HL-60 (cell line): ENCODE data around the gene CETN2.

Experiments used
- DNase-seq, 2 experiments: peaks; one replicate each; pipeline ENCODE4 v3.0.0-alpha.2; 2010 to 2020; ENCODE audit warnings: low read depth in 1 of 2, low spot score in 1 of 2
- H3K27ac ChIP-seq: fragments of 250-450 bp; sonication (Bioruptor Pico); replicated peaks from 2 replicates; pipeline ENCODE4 v1.5.1; 2020; ENCODE audit warnings: mild to moderate bottlenecking, moderate library complexity
- H3K27me3 ChIP-seq: fragments of 250-450 bp; sonication (Bioruptor Pico); 2 replicates; pipeline ENCODE4 v1.5.1; 2021; ENCODE audit warnings: mild to moderate bottlenecking, moderate library complexity; ENCODE audit not compliant: insufficient read depth, poor library complexity, severe bottlenecking
- H3K4me3 ChIP-seq: replicated peaks from 2 replicates; pipeline ENCODE4 v1.5.1; 2011; ENCODE audit warnings: mild to moderate bottlenecking, control low read depth, low read length; ENCODE audit not compliant: insufficient read depth
- GABPA ChIP-seq: IDR thresholded peaks from 2 replicates; pipeline ENCODE4 v1.6.1; 2012; ENCODE audit warnings: low read depth
- POLR2AphosphoS5 ChIP-seq: IDR thresholded peaks from 2 replicates; pipeline ENCODE4 v1.6.1; 2012; ENCODE audit warnings: low read depth
- SPI1 ChIP-seq: IDR thresholded peaks from 2 replicates; pipeline ENCODE4 v1.6.1; 2012; ENCODE audit warnings: low read depth, mild to moderate bottlenecking, borderline replicate concordance
- TF ChIP-seq, protein P1 (sequence below): IDR thresholded peaks from 2 replicates; pipeline ENCODE4 v1.6.1; 2012; ENCODE audit warnings: low read depth; ENCODE audit not compliant: insufficient replicate concordance
- TF ChIP-seq, protein P2 (sequence below): IDR thresholded peaks from one replicate; pipeline ENCODE4 v1.5.1; 2011; ENCODE audit warnings: low read length, control low read depth, inconsistent platforms; ENCODE audit not compliant: insufficient read depth

The CETN2 gene

DNA sequence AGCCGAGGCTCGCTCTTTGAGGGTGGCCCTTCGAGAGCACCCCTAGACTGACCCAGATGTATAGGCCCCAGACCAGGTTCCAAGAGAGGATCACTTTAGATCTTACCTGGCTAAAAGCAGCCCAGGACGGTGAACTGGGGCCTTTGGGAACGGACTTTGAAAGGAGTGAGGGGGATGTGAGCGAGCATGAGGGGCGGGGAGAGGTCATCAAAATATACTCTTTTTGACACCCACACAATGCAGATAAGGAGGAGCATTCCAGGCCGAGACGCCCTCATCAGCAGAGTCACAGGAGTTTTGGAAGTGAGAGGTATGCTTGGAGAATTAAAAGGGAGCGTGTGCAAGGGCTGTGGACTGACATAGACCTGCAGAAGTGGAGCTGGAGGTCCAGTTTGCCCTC lies 834 bp upstream of the CETN2 start:
- TF ChIP-seq GABPA, result no peak
- TF ChIP-seq, protein P1, sequence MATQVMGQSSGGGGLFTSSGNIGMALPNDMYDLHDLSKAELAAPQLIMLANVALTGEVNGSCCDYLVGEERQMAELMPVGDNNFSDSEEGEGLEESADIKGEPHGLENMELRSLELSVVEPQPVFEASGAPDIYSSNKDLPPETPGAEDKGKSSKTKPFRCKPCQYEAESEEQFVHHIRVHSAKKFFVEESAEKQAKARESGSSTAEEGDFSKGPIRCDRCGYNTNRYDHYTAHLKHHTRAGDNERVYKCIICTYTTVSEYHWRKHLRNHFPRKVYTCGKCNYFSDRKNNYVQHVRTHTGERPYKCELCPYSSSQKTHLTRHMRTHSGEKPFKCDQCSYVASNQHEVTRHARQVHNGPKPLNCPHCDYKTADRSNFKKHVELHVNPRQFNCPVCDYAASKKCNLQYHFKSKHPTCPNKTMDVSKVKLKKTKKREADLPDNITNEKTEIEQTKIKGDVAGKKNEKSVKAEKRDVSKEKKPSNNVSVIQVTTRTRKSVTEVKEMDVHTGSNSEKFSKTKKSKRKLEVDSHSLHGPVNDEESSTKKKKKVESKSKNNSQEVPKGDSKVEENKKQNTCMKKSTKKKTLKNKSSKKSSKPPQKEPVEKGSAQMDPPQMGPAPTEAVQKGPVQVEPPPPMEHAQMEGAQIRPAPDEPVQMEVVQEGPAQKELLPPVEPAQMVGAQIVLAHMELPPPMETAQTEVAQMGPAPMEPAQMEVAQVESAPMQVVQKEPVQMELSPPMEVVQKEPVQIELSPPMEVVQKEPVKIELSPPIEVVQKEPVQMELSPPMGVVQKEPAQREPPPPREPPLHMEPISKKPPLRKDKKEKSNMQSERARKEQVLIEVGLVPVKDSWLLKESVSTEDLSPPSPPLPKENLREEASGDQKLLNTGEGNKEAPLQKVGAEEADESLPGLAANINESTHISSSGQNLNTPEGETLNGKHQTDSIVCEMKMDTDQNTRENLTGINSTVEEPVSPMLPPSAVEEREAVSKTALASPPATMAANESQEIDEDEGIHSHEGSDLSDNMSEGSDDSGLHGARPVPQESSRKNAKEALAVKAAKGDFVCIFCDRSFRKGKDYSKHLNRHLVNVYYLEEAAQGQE, result no peak
- TF ChIP-seq, protein P2, sequence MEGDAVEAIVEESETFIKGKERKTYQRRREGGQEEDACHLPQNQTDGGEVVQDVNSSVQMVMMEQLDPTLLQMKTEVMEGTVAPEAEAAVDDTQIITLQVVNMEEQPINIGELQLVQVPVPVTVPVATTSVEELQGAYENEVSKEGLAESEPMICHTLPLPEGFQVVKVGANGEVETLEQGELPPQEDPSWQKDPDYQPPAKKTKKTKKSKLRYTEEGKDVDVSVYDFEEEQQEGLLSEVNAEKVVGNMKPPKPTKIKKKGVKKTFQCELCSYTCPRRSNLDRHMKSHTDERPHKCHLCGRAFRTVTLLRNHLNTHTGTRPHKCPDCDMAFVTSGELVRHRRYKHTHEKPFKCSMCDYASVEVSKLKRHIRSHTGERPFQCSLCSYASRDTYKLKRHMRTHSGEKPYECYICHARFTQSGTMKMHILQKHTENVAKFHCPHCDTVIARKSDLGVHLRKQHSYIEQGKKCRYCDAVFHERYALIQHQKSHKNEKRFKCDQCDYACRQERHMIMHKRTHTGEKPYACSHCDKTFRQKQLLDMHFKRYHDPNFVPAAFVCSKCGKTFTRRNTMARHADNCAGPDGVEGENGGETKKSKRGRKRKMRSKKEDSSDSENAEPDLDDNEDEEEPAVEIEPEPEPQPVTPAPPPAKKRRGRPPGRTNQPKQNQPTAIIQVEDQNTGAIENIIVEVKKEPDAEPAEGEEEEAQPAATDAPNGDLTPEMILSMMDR, result no peak
- no peak for TF ChIP-seq POLR2AphosphoS5
- TF ChIP-seq SPI1, result no peak
- no peaks in the 10 kb centered on the region for H3K27me3 ChIP-seq
- H3K27ac ChIP-seq, result peak overlapping the region; percentile 79
- no peak for DNase-seq
- peak overlapping the region; percentile 79 for H3K4me3 ChIP-seq

DNA sequence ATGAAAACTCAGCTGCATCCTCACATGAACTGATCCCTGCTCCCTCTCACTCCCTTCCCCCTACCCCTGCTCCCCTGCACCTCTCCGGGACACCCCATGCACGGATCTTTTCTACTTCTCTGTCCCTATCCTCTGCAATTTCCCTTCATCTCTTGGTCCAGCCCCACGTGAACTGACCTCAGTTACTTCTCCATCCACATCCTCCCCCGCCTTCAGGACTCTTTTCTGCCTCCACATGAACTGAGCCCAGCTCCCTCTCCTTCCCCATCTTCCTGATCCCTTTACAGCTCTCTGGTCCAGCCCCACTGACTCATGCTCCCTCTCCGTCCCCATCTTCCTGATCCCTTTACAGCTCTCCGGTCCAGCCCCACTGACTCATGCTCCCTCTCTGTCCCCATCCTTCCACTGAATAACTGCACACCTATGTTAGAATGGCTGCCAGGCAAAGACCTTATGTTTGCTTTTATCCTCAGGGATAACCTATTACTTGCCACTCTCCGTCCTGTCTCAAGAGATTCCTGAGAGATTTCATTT lies 5.6 kb downstream of the CETN2 start:
- no peaks in the 10 kb centered on the region for H3K27me3 ChIP-seq

DNA sequence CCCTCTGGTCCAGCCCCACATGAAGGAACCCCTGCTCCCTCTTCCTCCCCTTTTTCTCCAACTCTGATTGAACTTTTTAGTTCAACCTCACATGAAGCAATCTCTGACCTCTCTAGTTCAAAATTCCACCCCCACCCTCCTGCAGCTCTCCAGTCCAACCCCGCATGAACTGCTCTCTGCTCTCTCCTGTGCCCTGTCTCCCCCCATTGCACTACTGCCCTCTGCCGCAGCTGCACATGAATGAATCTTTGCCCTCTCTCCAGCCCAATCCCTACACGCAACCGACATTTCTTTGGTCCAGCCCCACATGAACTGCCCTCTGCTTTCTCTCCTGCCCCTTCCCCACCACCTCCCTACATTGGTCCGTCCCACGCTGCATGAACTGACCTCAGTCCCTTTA lies 6.9 kb downstream of the CETN2 start:
- Histone ChIP-seq H3K4me3 (no peak overlapping the region), H3K27ac (no peak overlapping the region), H3K27me3 (no peaks in the 10 kb centered on the region)
- no peak for DNase-seq
- TF ChIP-seq, protein P1, result no peak
- no peak for TF ChIP-seq SPI1
- no peak for TF ChIP-seq POLR2AphosphoS5
- TF ChIP-seq, protein P2, result no peak
- no peak for TF ChIP-seq GABPA

More for the DNA sequence above, 5.6 kb downstream of the CETN2 start:
- Histone ChIP-seq H3K27ac (no peak overlapping the region), H3K4me3 (no peak overlapping the region)
- TF ChIP-seq POLR2AphosphoS5 (no peak), GABPA (no peak), SPI1 (no peak)
- TF ChIP-seq, protein P2, result no peak
- TF ChIP-seq, protein P1, result no peak
- DNase-seq, result no peak
